ENCODE data around the gene KCNQ5. TPM values are rescaled to one million over a fixed set of nuclear protein-coding genes. Genes with fewer than 3 reads are reported as not detected.

Gene KCNQ5
- total RNA-seq, 4 donors from 2014 or later, result 0.52 to 0.97 (median 0.59) TPM

GRCh38 chr6:72826744-72827438 is 205.0 kb downstream of the KCNQ5 start:
- H3K4me3 ChIP-seq (ENCODE audit: low read depth, poor library complexity, severe bottlenecking), result no peak overlapping the region
- DNase-seq (ENCODE audit: low spot score in 2 of 2), result no peak
- 71 to 77% methylated on average over 1 of the region's 1 CpG for WGBS, 2 donors
- intact Hi-C loops (cut with DNase I; ENCODE audit: low total_unique reads), result no loop called here
- TF ChIP-seq POLR2A (IDR thresholded peaks at IDR 0.05) (no peak), CTCF (IDR thresholded peaks at IDR 0.05) (no peak)

GRCh38 chr6:72828904-72829303 is 207.0 kb downstream of the KCNQ5 start:
- no peak for DNase-seq (ENCODE audit: low spot score in 2 of 2)
- 54 to 70% methylated on average over 2 of the region's 2 CpGs for WGBS, 2 donors
- H3K4me3 ChIP-seq (ENCODE audit: low read depth, poor library complexity, severe bottlenecking), result no peak overlapping the region
- no peak for TF ChIP-seq CTCF (IDR thresholded peaks at IDR 0.05)
- no peak for TF ChIP-seq POLR2A (IDR thresholded peaks at IDR 0.05)
- intact Hi-C loops (cut with DNase I; ENCODE audit: low total_unique reads), result no loop called here

- WGBS, 2 donors, result 46 to 61% methylated on average over 3 of the region's 3 CpGs
- intact Hi-C loops (cut with DNase I; ENCODE audit: low total_unique reads), result no loop called here
Observed at GRCh38 chr6:72832271-72832670, 210.4 kb downstream of the KCNQ5 start.

GRCh38 chr6:72835749-72836148 is 213.9 kb downstream of the KCNQ5 start:
- intact Hi-C loops (cut with DNase I; ENCODE audit: low total_unique reads), result no loop called here
- WGBS, 2 donors, result 53 to 95% methylated on average over 1 of the region's 1 CpG
- TF ChIP-seq POLR2A (IDR thresholded peaks at IDR 0.05), result no peak
- TF ChIP-seq CTCF (IDR thresholded peaks at IDR 0.05), result no peak
- no peak overlapping the region for H3K4me3 ChIP-seq (ENCODE audit: low read depth, poor library complexity, severe bottlenecking)
- no peak for DNase-seq (ENCODE audit: low spot score in 2 of 2)

More at GRCh38 chr6:72832271-72832670, 210.4 kb downstream of the KCNQ5 start:
- no peak overlapping the region for H3K4me3 ChIP-seq (ENCODE audit: low read depth, poor library complexity, severe bottlenecking)
- no peak for TF ChIP-seq CTCF (IDR thresholded peaks at IDR 0.05)
- no peak for TF ChIP-seq POLR2A (IDR thresholded peaks at IDR 0.05)
- no peak for DNase-seq (ENCODE audit: low spot score in 2 of 2)

- WGBS, 2 donors, result 93 to 98% methylated on average over 1 of the region's 1 CpG
- H3K4me3 ChIP-seq (ENCODE audit: low read depth, poor library complexity, severe bottlenecking), result no peak overlapping the region
- TF ChIP-seq CTCF (IDR thresholded peaks at IDR 0.05) (no peak), POLR2A (IDR thresholded peaks at IDR 0.05) (no peak)
- DNase-seq (ENCODE audit: low spot score in 2 of 2), result no peak
- intact Hi-C loops (cut with DNase I; ENCODE audit: low total_unique reads), result no loop called here
Observed at GRCh38 chr6:72836971-72837370, 215.1 kb downstream of the KCNQ5 start.

- WGBS, 2 donors, result 78 to 86% methylated on average over 2 of the region's 2 CpGs
- intact Hi-C loops (cut with DNase I; ENCODE audit: low total_unique reads), result no loop called here
- no peak for DNase-seq (ENCODE audit: low spot score in 2 of 2)
- H3K4me3 ChIP-seq (ENCODE audit: low read depth, poor library complexity, severe bottlenecking), result no peak overlapping the region
- TF ChIP-seq POLR2A (IDR thresholded peaks at IDR 0.05) (no peak), CTCF (IDR thresholded peaks at IDR 0.05) (no peak)
Observed at GRCh38 chr6:72841195-72841594, 219.3 kb downstream of the KCNQ5 start.
